ENCODE data around the gene ARID3B.

Gene ARID3B

GRCh38 chr15:74631935-74632560 is 91.0 kb downstream of the ARID3B start:
- in situ Hi-C loops (cut with MboI; ENCODE audit: low sequenced_read_pairs) = loop anchor here (10.0 to 25.0 kb wide), 2 partner anchors 130 to 313 kb away; no protein-coding TSS in a partner anchor

DNA sequence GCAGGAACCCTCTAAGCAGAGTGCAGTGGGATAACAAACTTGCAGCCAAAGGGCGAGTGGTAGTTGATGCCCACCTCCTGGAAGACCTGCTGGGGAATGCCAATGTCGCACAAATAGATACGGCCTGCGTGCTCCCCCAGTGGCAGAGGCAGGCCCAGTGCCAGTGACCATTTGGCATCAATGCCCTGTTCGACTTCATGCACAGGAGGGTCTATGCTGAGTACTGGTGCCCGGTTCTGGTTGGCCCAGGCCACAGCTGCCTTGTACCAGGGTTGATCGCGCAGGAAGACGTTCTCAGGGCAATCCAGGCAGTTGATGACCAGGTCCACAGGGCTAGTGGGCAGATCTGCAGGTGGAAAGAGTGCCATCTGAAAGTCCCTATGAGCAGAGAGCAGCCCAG is 91.6 kb downstream of the ARID3B start:
- in situ Hi-C loops (cut with MboI; ENCODE audit: low sequenced_read_pairs) = loop anchor here (10.0 to 25.0 kb wide), 2 partner anchors 130 to 312 kb away; no protein-coding TSS in a partner anchor

- in situ Hi-C loops (cut with MboI; ENCODE audit: low sequenced_read_pairs) = loop anchor here (10.0 to 25.0 kb wide), 2 partner anchors 129 to 311 kb away; no protein-coding TSS in a partner anchor
These were observed 92.8 kb downstream of the ARID3B start for GRCh38 chr15:74633781-74634180.

DNA sequence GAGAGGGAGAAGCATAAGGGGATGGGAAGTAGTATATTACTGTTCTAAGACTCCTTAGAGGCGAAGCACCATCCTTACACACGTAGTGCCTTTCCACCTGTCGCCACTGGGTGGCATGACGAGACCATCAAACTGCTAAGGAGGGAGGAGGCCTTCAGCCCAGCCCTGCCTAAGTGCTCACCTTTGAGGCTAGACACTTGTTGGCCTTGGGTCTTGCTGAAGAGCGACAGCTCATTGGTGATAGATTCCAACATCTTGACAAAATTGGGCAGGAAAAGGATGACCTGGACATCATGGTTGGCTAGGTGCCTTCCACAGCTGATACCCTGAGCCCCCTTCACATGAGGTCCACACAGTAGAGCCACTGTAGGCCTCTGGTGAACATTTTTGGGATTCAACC is 94.2 kb downstream of the ARID3B start:
- in situ Hi-C loops (cut with MboI; ENCODE audit: low sequenced_read_pairs) = loop anchor here (10.0 to 25.0 kb wide), 2 partner anchors 127 to 310 kb away; no protein-coding TSS in a partner anchor

DNA sequence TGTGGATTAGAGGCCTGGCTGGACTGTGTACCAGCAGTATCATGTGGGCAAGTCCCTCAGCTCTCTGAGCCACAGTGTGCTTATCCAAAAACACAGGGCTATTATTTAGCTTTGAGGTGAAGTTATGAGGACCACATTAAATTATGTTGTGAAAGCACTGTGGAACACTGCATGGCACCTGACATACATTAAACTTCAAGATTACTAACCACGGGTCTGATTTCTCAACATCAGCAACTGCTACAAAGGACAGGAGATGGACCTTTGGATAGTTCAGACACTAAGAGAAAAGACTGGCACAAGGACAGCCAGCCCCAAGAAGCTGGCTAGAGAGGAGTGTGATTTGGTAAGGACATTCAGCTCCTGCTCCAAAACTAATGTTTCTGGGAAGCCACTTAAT is 96.0 kb downstream of the ARID3B start:
- in situ Hi-C loops (cut with MboI; ENCODE audit: low sequenced_read_pairs) = loop anchor here (10.0 to 25.0 kb wide), 2 partner anchors 125 to 308 kb away; no protein-coding TSS in a partner anchor

DNA sequence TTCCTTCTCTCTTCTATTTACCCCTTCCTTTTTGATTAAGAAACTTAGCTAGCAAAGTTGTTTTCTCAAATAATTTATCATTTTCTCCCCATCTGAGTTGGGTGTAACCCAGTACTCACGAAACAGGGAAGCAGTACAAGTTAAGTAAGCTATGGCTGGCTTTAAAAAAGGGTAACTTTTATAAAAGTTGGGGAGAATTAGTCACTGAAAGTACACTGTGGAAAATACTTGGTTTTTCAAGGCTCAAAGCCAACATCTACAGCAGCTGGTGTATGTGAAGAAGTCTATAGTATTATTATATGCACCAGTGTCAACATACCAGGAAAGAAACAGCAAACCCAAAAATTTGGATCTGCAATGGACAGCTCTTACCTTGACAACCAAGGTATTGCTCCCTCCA is 100.1 kb downstream of the ARID3B start:
- in situ Hi-C loops (cut with MboI; ENCODE audit: low sequenced_read_pairs) = loop anchor here (25.0 kb wide), 1 partner anchor 121 kb away; no protein-coding TSS in a partner anchor

DNA sequence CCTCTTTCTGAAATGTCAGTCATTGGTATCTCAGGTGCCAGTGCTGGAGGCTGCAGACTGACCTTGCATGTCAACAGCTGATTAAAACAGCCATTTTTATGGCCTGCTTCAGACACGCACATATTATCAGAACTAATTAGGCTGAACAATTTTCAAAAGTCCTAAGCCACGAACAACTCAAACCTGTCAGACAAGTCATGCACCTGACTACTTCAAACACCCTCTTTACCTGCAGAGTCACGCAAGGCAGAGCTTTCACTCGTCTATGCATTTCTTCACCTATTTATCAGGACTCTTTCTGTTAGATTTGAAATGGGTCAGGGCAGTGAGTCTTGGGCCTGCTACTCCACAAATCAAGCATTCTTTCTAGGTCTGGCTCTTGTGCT is 101.3 kb downstream of the ARID3B start:
- in situ Hi-C loops (cut with MboI; ENCODE audit: low sequenced_read_pairs) = loop anchor here (25.0 kb wide), 1 partner anchor 120 kb away; no protein-coding TSS in a partner anchor

- in situ Hi-C loops (cut with MboI; ENCODE audit: low sequenced_read_pairs) = loop anchor here (25.0 kb wide), 1 partner anchor 119 kb away; no protein-coding TSS in a partner anchor
These were observed 102.0 kb downstream of the ARID3B start for GRCh38 chr15:74642734-74643664.

DNA sequence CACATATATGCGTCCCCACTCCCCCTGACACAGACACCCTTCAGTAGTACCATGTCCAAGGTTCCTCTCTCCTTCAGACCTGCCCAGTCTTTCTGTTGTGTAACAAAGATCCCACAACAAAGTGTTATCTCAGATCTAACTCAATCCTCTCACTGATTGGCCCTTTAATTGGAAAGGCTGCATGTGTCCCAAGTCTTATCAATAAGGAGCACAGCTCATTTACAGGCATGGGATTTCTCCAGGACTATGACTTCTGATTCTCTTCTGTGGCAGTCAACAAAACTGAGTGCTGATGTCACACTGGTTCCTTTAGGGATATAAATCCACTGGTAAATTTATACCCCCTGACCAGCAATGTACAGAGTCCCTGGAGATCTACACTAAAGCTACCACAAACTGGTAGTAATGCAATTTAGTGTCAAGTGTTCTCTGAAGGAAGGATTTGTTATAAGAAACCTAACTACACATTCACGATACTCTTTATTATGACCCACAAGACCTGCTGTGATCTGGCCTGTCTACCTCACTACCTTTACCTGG is 102.7 kb downstream of the ARID3B start:
- in situ Hi-C loops (cut with MboI; ENCODE audit: low sequenced_read_pairs) = loop anchor here (25.0 kb wide), 1 partner anchor 119 kb away; no protein-coding TSS in a partner anchor

DNA sequence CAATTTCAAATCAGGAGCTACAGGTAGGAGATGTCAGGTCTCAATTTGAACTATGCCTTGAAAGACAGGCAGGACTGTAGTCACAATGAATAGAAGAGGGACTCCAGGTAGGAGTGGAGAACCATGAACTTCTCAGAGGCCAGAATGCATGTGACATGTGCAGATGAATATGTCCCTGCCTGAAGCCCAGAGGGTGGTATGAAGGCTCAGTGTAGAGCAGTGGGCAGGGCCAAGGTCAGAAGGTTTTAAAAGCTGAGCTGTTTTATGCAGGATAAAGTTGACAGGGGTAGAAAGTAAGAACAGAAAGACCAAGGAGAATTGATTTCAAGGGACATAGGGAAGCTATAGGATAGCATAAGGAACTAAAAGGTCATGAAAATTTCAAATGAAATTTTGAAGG is 105.5 kb downstream of the ARID3B start:
- in situ Hi-C loops (cut with MboI; ENCODE audit: low sequenced_read_pairs) = loop anchor here (25.0 kb wide), 1 partner anchor 116 kb away; no protein-coding TSS in a partner anchor
